G401 (cell line): ENCODE measurements around the gene PREX1. TPM values are rescaled to one million over a fixed set of nuclear protein-coding genes. Genes with fewer than 3 reads are reported as not detected.
A peak's percentile ranks its signal among the peaks of the same experiment; 100 is the strongest.

Experiments used
- DNase-seq: peaks from one replicate; pipeline ENCODE4 v3.0.0-alpha.2; 2015; ENCODE audit warnings: low spot score
- in situ Hi-C: cut with HindIII; loops from 2 replicates; pipeline ENCODE4 v1.10.0; 2016; ENCODE audit warnings: low sequenced_read_pairs, mixed read lengths
- total RNA-seq: library from RNA; depleted of rRNA; stranded (reverse); fragments of >200 nt; shearing (Covaris generic); gene quantifications from 2 replicates; pipeline ENCODE4 v1.2.3, GENCODE V29; 2014

PREX1 gene
- total RNA-seq, 1 experiment from 2014 or later, result 6.1 TPM

DNA sequence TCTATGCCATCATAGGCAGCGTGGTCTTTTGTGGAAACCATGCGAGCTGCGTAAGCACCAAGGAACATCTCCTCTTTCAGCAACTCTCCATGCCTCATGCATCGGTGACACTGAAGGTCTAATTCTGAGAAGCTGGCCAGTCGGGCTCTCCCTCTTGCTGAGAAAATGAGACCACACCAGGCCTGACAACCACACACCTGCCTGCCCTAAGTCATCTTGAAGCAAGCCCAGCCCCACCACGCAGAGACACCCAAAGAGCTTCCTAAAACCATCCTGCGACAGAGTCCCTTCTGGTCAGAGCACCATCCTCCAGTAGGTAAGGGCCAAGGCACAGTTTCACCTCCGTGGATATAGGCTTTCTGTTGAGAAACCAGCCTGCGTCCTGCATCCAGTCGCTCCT, 26.6 kb downstream of the PREX1 start:
- in situ Hi-C loops, result no loop called here
- DNase-seq, result no peak

DNA sequence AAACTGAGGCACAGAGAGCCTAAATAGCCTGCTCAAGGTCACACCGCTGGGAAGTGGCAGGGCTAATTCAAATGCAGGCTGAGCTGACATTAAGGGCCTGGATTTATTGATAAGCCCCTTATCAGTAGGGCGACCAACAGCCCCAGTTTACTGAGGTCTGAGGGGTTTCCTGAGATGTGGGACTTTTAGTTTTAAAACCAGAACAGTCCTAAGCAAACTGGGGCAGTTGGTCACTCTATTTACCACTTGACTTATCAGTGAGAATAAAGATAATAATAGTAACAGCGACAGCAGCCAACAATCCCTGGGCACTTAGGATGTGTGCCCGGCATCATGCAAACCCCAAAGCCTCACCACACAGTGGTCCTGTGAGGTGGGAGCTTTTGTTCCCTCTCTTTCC, 27.6 kb downstream of the PREX1 start:
- DNase-seq, result no peak
- in situ Hi-C loops, result no loop called here

DNA sequence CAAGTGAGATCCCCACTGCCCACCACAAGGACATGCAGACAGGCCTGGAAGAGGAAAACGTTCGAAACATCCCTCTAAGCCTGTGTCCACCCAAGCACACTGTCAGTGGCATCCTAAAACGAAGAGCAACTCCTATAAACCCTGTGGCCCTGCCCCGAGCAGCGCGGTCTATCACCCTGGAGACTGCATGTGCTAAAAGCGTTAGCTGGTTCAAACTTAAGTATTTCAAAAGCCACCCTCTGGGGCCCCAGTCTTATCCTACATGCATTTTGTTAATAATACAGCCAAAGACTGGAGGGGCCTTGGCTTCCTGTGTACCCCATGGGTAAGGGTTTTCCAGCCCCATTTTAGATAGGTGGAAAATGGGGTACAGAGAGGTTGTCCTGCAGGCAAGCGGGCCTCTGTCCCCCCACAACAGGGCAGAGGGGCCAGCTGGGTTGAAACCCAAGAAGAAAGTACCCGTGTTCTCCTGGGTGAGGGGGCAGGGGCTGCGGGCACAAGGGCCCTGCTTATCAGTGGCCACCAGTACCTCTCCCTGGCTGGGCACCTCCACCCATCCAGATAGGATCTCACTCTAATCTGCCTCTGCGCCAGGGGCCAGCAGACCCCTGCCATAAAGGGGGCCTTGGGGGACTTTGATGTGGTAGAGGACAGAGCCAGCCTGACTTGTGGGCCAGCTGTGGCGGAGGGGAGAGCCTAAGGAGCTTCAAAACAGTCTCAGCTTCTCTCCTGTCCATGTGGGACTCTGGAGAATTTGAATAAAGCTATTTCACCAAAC, 28.3 kb downstream of the PREX1 start:
- in situ Hi-C loops, result no loop called here

DNA sequence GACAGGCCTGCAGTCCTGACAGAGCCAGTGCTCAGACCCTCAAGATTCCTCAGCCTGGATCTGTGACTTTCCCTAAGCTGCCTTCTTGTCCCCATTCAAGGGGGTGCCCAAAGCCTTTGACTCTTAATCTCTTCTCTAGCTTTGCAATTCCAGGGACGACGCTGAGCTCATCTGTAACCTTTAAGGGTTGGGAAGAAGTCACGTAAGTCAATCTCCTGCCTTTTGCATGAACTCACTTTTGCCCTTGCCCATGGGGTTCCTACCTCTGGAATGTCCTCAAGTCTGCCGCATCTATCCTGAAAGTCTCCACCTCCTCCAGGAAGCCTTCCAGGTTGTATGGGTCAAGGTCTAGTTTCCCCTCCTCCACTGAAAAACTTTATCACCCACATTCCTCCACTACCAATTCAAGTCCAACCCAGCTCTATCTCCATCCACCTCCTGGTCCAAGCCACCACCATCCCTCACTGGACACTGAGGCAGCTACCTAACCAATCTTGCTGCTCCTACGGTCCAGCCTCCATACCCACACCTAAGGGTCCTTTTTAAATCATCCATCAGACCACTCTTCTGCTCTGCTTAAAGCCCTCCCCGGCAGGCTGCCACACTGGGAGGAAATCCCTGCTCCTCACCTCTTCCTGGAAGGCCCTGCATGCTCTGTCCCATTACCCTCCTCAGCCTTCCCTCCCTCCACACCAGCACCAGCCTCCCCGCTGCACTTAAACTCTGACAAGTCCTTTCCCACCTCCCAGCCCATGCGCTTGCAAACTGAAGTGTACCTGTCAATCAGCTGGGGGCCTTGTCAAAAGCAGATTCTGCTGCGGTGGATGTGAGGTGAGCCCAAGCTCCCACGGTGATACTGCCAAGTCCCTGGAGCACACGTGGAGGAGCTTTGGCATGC, 29.7 kb downstream of the PREX1 start:
- DNase-seq, result no peak
- in situ Hi-C loops, result no loop called here

More for the DNA sequence above, 28.3 kb downstream of the PREX1 start:
- no peak for DNase-seq

DNA sequence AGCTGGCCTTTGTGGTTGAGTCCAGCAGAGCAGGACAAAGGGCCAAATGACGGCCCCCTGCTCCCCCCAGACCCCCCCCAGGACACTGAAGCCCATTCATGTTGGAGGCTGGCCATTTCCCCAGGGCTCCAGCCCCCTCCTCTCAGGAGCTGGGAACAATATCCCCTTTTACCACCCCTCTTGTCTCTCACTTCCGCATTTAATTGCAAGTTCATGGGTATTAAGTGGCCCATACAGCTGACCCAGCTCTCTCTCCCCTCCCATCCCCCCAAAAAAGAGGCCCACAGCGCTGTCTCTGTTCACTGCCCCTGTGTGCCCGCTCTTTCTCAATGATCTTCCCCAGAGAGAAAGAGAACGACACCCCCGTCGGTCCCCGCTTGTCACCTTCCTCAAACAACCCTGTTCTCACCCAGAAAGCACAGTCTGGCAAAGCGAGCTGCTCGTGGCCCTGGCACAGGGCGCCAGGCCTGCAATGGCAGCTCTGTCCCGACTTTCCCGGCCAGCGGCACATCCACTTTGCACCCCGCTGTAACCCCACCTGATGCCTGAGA, 30.4 kb downstream of the PREX1 start:
- in situ Hi-C loops, result no loop called here

DNA sequence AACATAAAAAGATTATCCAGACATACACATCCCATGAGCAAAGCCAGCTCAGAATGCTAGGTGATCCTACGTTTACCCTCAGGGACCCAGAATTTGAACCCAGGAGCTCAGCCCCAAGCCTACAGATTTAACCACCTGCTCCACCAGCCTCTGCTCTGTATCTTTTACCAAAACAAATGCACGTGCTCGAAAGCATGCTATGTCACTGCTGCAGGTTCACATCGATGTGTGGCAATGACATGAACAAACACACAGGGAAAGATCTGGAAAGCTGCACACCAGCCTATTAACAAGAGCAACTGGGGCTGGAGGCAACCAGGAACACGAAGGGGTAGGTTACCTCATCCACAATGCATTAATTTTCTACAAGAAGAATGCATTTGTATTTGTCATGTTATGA, 32.1 kb downstream of the PREX1 start:
- DNase-seq, result no peak

More for the DNA sequence above, 30.4 kb downstream of the PREX1 start:
- peak; percentile 40 for DNase-seq

DNA sequence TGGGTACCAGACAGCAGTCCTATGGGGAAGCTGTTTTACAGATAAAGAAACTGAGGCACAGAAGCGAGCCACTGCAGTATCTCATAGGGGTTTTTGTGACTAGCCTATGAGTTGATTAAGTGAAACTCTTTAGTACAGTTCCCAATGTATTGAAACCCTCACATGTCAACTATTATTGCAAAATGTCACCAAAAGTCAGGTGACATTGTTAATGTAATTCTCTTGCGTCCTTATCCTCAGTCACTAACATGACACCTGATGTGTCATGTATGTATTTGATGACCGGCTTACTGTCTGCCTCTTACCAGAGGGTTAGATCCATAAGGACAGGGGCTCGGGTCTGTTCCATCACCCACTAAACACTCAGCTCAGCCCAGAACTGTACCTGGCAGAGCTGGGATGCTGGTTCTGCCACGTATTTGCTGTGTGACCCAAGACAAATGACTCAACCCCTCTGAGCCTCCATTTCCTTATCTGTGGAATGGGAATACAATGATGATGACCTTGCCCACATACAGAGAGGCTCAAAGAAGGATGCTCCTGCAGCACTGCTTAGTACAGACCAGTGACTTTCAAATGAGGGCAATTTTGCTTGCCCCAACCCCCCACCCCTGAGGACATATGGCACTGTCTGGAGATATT, 32.9 kb downstream of the PREX1 start:
- no peak for DNase-seq
- in situ Hi-C loops, result no loop called here

More for the DNA sequence above, 32.1 kb downstream of the PREX1 start:
- in situ Hi-C loops, result no loop called here

DNA sequence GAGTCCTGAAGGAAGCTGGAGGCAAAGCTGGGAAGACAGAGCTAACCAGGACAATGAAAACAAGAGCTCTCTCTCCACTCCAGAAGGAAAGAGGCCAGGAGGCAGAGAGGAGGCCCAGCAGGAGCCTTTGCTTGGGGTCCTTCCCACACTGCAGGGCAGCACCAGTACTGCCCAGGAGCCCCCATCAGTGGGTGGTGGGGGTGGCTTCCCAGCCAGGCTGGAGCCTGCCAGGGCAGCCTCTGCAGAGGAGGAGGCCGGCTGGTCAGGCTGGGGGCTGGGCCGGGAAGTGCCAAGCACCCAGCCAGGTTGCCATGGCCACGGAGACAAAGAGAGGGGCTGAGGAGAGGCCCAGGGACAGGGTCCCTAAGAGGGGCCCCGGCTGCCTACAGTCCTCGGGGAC, 33.4 kb downstream of the PREX1 start:
- DNase-seq, result peak; percentile 13

DNA sequence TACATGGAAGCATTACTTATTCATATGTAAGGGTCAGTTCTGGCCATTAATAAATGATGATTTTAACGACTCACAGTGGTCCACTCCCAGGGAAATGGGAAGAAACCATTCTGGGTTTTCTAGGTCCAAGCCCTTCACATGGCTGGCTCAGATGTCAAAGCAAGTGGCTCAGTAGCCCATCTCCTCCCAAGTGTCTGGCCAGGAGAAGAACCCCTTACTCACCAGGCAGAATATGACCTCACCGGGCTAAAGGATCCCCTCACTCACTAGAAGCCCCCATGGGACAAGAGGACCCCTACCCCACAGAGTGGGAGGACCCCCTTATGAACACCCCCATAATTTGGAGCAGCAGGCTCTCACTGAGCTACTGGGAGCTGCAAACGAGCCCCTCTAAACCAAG, 34.0 kb downstream of the PREX1 start:
- DNase-seq, result no peak
- in situ Hi-C loops, result no loop called here

More for the DNA sequence above, 33.4 kb downstream of the PREX1 start:
- in situ Hi-C loops, result no loop called here

DNA sequence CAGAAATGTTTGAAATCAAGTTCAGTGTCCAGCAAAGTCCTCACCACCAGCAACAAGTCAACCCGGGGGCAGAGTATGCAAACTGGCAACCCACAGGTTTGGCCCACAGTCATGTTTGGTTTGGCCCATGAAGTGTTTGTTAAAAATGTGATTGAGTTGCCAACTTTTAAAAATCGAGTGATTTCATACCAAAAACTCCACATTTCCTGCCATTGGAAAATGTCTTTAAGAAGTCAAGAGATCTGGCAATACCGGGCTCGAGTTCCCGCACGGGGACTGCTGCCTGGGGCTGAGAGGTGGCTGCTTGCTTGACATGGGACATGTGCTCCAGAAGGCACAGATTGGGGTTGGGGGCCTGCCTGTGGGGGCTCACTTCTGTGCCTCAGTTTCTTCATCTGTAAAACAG, 36.1 kb downstream of the PREX1 start:
- DNase-seq, result no peak
- in situ Hi-C loops, result no loop called here

DNA sequence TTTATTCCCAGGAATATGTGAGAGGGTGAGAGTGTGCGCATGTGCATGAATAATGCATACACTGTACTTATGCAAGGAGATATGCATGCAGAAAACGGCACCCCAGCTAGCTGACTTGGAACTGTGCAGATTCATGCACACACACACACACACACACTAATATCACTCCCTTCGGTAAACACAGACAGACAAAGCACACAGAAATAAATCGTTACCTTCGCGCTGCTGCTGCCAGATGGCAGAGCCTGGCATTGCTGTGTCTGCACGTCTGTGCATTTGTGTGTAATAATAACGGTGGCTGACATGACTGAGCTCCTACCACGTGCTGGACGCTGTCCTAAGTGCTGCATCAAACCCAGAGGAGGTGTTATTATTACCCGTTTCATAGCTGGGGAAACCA, 36.8 kb downstream of the PREX1 start:
- DNase-seq, result no peak
- in situ Hi-C loops, result no loop called here

DNA sequence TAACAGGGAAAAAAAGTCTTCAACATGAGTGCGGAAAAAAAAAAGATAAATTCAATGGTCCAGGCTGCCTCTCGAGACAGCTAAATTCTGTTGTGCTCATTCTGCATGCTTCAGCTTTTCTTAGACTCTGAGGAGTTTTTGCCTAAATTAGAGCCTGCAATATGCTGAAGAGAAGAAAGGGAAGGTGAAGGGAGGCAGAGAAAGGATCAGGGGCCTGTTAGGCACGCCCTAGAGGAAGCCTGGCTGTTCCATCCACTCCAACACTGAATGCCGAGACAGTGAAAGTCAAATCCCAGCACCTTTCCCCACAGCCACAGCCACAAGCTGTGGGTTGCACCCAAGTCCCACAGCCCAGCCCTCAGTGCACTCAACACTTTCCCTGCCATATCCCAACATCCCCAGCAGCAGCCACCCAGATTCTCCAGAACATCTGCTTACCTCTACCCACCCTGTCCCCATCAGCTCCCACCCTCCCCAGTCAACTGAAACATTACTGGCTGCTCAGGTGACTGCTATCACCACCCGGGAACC, 37.3 kb downstream of the PREX1 start:
- in situ Hi-C loops, result no loop called here
- no peak for DNase-seq

DNA sequence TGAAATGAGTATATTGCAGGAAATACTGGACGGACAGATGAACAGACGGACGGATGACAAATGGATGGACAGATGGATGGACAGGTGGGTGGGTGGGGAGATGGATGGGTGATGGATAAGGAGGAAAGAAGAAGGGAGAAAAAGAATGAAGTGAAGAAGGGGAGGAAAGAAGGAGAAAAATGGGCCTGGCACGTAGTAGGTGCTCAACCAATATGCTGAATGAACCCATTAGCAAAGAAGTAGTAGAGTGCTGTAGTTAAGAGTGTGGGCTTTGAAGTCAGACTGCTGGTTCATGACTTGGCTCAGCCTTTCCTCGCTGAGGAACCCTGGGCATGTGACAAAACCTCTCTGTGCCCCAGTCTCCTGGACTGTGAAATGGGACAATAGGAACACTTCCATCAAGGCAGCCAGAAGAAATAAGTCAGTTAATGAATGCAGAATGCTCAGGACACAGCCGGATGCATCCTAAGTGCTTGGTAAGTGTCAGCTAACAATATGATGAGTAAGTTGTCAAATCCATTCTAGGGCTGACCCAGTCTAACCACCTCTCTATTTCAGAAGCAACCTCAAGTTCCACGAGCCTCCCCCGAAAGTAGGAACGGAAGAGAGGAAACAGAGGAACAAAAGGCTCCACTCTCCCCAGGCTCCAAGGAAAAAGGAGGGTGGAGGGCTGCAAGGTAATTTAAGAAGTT, 37.9 kb downstream of the PREX1 start:
- DNase-seq, result no peak
- in situ Hi-C loops, result no loop called here

DNA sequence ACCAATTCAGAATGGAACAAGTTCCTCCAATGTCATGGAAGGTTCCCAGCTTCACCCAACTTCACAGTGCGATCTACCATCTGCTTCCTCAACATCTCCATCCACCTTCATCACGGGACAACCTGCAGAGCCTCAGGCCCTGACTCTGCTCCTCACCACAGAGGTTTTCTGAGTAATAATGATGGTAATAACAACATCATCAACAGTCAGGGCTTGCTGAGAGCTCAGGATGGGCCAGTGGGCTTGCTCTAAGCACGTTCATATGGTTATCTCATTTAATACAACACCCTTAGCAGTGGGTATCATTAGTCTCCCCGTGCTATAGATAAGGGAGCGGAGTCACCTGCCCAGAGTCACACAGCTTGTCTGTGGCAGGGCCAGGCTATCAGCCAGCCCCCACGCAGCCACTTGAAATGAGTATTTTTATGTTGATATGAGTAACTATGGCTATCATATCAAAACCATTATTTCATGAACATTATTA, 38.6 kb downstream of the PREX1 start:
- in situ Hi-C loops, result no loop called here
- DNase-seq, result no peak

DNA sequence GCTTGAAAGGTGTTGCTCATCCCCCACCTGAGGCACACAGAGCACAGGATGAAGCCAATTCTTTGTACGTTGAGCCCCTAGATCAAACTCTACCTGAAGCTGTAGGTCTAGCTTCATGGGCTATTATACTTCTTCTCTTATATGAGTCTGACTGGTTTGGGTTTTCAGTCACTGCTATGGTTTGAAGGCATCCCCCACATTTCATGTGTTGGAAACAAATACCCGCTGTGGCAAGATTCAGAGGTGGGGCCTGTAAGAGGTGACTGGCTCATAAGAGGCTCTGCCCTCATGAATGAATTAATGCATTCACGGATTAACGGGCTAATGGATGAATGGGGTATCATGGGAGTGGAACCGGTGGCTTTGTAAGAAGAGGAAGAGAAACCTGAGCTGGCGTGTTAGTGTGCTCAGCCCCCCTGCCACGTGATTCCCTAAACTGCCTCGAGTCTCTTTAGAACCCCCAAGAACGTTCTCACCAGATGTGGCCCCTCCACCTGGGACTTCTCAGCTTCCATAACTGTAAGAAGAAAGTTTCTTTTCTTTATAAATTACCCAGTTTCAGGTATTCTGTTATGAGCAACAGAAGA, 39.2 kb downstream of the PREX1 start:
- in situ Hi-C loops, result no loop called here
- no peak for DNase-seq

DNA sequence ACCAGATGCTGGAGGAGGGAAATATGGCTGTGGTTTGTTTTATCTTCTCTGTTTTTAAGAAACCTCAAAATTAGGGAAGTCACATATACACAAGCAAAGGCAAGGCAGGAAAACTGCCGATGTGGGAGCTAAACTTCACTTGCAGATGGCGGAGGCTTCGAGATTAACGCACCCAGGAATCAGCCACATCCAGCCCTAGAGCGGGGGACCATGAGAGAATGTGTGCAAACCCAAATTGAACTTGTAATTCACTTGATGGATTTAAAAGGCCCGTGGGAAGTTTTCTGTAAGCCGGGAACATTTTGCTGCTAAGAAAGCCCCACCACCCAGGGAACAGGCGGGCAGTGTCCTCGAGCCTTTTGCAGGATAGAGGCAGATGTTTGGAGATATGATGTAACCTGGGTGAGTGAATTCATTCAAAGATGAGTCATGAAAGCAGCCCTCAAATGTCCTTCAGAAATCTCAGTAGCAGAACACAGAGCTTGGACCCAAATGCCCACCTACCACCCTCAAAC, 39.9 kb downstream of the PREX1 start:
- in situ Hi-C loops, result no loop called here
- DNase-seq, result no peak

DNA sequence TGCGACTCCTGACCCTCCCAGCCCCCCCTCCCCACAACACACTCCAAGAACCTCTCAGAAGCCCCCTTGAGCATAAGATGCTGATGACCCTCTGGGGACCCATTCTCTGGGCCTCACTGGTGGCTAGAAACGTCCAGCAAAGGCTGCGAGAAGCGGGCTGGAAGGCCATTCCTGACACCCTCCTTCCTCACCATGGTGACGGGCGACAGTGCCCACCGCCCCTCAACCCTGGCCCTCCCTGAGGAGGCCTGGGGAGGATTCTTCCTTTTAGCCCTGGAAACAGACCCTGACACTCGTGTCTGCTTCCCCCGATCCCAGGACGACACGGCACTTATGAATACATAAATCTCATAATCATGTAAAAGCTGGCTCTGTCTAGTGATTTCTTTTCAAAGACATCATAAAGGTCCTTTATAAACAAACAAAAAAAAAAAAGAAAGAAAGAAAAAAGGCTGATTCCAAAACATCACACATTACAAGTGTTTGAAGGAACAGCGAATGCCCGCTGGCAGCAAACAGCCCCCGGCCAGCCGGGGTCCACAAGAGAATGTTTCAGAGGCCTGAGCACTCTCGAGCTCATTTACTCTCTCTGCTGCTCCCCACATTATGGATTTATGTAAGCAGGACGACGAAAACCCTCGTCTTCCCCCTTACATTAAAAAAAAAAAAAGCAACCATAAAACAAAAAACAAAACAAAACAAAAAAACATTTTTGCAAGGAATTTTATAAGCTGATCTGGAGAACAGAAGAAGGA, 40.7 kb downstream of the PREX1 start:
- no peak for DNase-seq
- in situ Hi-C loops, result no loop called here
